Neural cell (in vitro differentiated cells): ENCODE data around the gene GLS2.

ENCODE experiments used
- CTCF ChIP-seq: fragments of 450-650 bp; IDR thresholded peaks from 2 replicates; pipeline ENCODE4 v1.5.1; 2014; ENCODE audit warnings: antibody characterized with exemption, mild to moderate bottlenecking, moderate library complexity; ENCODE audit not compliant: poor library complexity, severe bottlenecking
- EP300 ChIP-seq: fragments of 450-650 bp; conservative IDR thresholded peaks from 2 replicates; pipeline ENCODE4 v1.6.1; 2014; ENCODE audit warnings: antibody characterized with exemption, mild to moderate bottlenecking, moderate library complexity; ENCODE audit not compliant: poor library complexity, severe bottlenecking
- EZH2 ChIP-seq: fragments of 200-600, 300-800 bp; shearing (Covaris generic), sonication (generic); IDR thresholded peaks from 2 replicates; pipeline ENCODE4 v1.6.1; 2014; ENCODE audit warnings: antibody characterized with exemption, low read length, borderline replicate concordance, mild to moderate bottlenecking; ENCODE audit not compliant: insufficient read depth, poor library complexity, severe bottlenecking
- POLR2AphosphoS5 ChIP-seq: IDR thresholded peaks from 2 replicates; pipeline ENCODE4 v1.6.1; 2012
- RAD21 ChIP-seq: fragments of 450-650 bp; conservative IDR thresholded peaks from 2 replicates; pipeline ENCODE4 v1.6.1; 2014; ENCODE audit warnings: antibody characterized with exemption, mild to moderate bottlenecking, moderate library complexity
- TAF1 ChIP-seq: IDR thresholded peaks from 2 replicates; pipeline ENCODE4 v1.6.1; 2012; ENCODE audit warnings: low read depth

- TF ChIP-seq POLR2AphosphoS5 (peak; percentile 13), TAF1 (no peak), CTCF (no peak), RAD21 (no peak), EZH2 (no peak), EP300 (no peak)
Observed at GRCh38 chr12:56521590-56522371, 33.8 kb upstream of the GLS2 start, which contains the start of gene RBMS2.
